ENCODE data around the gene CSKMT.
"Not testable (repeated sequence)": the region's sequence is repeated elsewhere in the genome, so short reads cannot be mapped to it uniquely, and the experiment has no call there.

CSKMT gene

DNA sequence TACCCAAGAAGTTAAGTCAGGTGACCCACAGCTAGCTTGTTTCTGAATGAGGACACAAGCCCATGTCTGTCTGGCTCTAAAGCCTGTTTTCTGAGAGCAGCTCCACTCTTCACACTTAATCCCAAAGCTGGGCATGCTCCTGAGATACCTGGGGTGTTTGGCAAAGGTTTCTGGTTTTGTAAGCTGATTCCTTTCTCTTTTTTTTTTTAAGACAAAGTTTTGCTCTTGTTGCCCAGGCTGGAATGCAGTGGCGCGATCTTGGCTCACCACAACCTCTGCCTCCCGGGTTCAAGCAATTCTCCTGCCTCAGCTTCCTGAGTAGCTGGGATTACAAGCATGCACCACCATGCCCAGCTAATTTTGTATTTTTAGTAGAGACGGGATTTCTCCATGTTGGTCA lies 28.5 kb downstream of the CSKMT start:
- peaks cover 24% of the 10 kb centered on the region for H3K36me3 Mint-ChIP-seq (ENCODE audit: low read depth)

DNA sequence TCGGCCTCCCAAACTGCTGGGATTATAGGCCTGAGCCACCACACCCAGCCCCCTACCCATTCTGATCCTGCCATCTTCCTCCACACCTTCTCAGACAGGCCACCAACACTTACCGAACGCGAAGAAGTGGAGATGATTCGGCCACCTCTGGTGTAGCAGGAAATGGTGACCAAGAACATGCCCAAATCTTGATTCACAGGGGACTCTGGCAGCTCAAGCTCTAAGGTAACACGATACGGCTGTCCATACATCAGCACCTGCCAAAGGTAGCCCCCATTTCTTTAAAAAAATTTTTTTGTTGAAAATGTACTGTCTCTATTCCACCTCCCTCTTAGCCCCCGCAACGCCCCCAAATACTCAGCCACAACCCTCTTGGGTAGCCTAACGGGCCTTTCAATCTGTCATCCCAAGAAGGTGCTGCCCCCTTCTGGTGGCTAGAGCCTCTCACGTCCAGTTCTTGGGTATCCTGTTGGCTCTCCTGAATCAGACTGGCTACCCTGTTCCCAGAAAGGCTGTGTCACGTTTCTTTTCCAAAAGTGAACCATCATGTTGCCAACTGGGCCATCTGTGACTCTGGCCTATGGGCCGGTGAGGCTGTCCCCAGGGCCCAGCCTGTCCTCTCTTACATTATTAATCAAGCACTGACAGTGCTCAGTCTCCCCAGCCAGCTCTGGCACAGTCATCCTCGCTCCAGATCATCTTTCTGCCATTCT lies 29.5 kb downstream of the CSKMT start:
- no peak overlapping the region for H3K4me3 Mint-ChIP-seq
- no peaks in the 10 kb centered on the region for H3K27me3 Mint-ChIP-seq
- H3K36me3 Mint-ChIP-seq (ENCODE audit: low read depth): peaks cover 23% of the 10 kb centered on the region
- no peak overlapping the region for H3K27ac Mint-ChIP-seq
- peaks cover 7% of the 10 kb centered on the region for H3K4me1 Mint-ChIP-seq (ENCODE audit: low read depth)
- H3K9me3 Mint-ChIP-seq: no peaks in the 10 kb centered on the region

More for the DNA sequence above, 28.5 kb downstream of the CSKMT start:
- H3K4me1 Mint-ChIP-seq (ENCODE audit: low read depth); H3K27ac Mint-ChIP-seq; H3K27me3 Mint-ChIP-seq; H3K4me3 Mint-ChIP-seq; H3K9me3 Mint-ChIP-seq: not testable (repeated sequence)

DNA sequence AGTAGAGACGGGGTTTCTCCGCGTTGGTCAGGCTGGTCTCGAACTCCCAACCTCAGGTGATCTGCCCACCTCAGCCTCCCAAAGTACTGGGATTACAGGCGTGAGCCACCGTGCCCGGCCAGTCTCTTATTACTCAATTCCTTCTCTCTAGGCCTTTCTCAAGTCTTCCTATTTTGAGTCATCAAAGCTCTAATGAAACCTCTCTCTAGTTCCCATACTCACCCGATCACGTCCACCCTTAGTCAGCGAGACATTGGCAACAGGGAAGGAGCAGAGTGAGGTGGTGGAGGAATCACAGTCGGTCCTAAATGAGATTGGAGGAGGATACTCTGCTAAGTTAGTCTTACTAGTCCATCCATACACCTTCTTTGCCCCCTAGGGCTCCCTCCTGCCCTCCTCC lies 37.1 kb downstream of the CSKMT start:
- Mint-ChIP-seq H3K4me3 (no peak overlapping the region), H3K4me1 (ENCODE audit: low read depth) (peaks cover 20% of the 10 kb centered on the region), H3K27ac (no peak overlapping the region), H3K27me3 (no peaks in the 10 kb centered on the region), H3K9me3 (no peaks in the 10 kb centered on the region), H3K36me3 (ENCODE audit: low read depth) (peaks cover 31% of the 10 kb centered on the region)

DNA sequence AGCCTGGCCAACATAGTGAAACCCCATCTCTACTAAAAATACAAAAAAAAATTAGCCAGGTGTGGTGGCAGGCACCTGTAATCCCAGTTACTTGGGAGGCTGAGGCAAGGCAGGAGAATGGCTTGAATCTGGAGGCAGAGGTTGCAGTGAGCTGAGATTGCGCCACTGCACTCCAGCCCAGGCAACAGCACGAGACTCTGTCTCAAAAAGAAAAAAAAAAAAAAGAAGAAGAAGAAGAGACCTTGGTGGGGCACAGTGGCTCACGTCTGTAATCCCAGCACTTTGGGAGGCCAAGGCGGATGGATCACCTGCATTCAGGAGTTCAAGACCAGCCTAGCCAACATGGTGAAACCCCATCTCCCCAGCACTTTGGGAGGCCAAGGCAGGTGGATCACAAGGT lies 38.8 kb downstream of the CSKMT start:
- Mint-ChIP-seq H3K36me3 (ENCODE audit: low read depth) (peaks cover 37% of the 10 kb centered on the region), H3K4me1 (ENCODE audit: low read depth) (peaks cover 36% of the 10 kb centered on the region)
- H3K4me3 Mint-ChIP-seq, H3K9me3 Mint-ChIP-seq, H3K27ac Mint-ChIP-seq, H3K27me3 Mint-ChIP-seq: not testable (repeated sequence)

- Mint-ChIP-seq H3K27me3 (no peaks in the 10 kb centered on the region), H3K27ac (peak overlapping the region; percentile 81), H3K4me1 (ENCODE audit: low read depth) (peaks cover 49% of the 10 kb centered on the region), H3K4me3 (peak overlapping the region; percentile 89), H3K9me3 (no peaks in the 10 kb centered on the region), H3K36me3 (ENCODE audit: low read depth) (peaks cover 43% of the 10 kb centered on the region)
Observed at GRCh38 chr11:62705413-62705812, 40.3 kb downstream of the CSKMT start.

GRCh38 chr11:62705880-62706849 lies 41.1 kb downstream of the CSKMT start:
- peaks cover 45% of the 10 kb centered on the region for H3K36me3 Mint-ChIP-seq (ENCODE audit: low read depth)
- no peaks in the 10 kb centered on the region for H3K27me3 Mint-ChIP-seq
- peak overlapping the region; percentile 81 for H3K27ac Mint-ChIP-seq
- peaks cover 50% of the 10 kb centered on the region for H3K4me1 Mint-ChIP-seq (ENCODE audit: low read depth)
- no peaks in the 10 kb centered on the region for H3K9me3 Mint-ChIP-seq
- H3K4me3 Mint-ChIP-seq: peak overlapping the region; percentile 89

DNA sequence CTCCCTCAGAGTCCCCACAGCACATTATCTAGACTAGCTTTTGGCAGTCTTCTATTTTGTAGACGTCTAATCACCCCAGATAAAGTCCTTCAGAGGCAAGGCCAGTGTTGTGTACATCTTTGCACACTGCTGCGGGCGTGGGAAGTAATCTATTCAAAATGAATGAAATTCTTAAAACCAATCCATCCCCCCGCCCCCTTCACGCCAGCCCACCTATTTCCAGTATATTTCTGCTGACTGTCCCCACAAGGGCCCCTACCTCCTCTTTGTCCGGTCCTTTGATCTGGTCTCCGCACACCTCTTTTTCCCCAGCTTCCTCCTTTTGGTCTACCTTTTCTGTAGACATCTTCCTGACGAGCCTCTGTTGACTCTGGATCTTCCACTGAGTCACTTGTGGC lies 41.7 kb downstream of the CSKMT start:
- Mint-ChIP-seq H3K4me3 (peak overlapping the region; percentile 55), H3K36me3 (ENCODE audit: low read depth) (peaks cover 43% of the 10 kb centered on the region), H3K4me1 (ENCODE audit: low read depth) (peaks cover 50% of the 10 kb centered on the region), H3K9me3 (no peaks in the 10 kb centered on the region), H3K27me3 (no peaks in the 10 kb centered on the region), H3K27ac (peak overlapping the region; percentile 11)

GRCh38 chr11:62707277-62707861 lies 42.3 kb downstream of the CSKMT start, which contains the start of the genes BSCL2 and GNG3:
TSS of gene BSCL2 (minus strand) at chr11:62707424. CDS start at chr11:62707195, 229 bp downstream.
TSS of gene GNG3 (plus strand) at chr11:62707676. CDS start at chr11:62708296, 620 bp downstream.
- Mint-ChIP-seq H3K4me3 (peak within 1 kb of the TSS; percentile 91), H3K4me1 (ENCODE audit: low read depth) (peaks cover 54% of the 10 kb centered on the region), H3K27ac (peak within 1 kb of the TSS; percentile 96), H3K36me3 (ENCODE audit: low read depth) (peaks cover 43% of the 10 kb centered on the region), H3K27me3 (no peaks in the 10 kb centered on the region), H3K9me3 (no peaks in the 10 kb centered on the region)

GRCh38 chr11:62708392-62708791 lies 43.3 kb downstream of the CSKMT start:
- H3K27ac Mint-ChIP-seq: peak overlapping the region; percentile 96
- no peaks in the 10 kb centered on the region for H3K27me3 Mint-ChIP-seq
- H3K36me3 Mint-ChIP-seq (ENCODE audit: low read depth): peaks cover 49% of the 10 kb centered on the region
- no peaks in the 10 kb centered on the region for H3K9me3 Mint-ChIP-seq
- H3K4me3 Mint-ChIP-seq: peak overlapping the region; percentile 91
- H3K4me1 Mint-ChIP-seq (ENCODE audit: low read depth): peaks cover 64% of the 10 kb centered on the region

GRCh38 chr11:62708793-62709192 lies 43.7 kb downstream of the CSKMT start:
- Mint-ChIP-seq H3K27ac (peak overlapping the region; percentile 96), H3K4me3 (peak overlapping the region; percentile 91), H3K36me3 (ENCODE audit: low read depth) (peaks cover 53% of the 10 kb centered on the region), H3K4me1 (ENCODE audit: low read depth) (peaks cover 68% of the 10 kb centered on the region), H3K9me3 (no peaks in the 10 kb centered on the region), H3K27me3 (no peaks in the 10 kb centered on the region)

- Mint-ChIP-seq H3K4me1 (ENCODE audit: low read depth) (peaks cover 74% of the 10 kb centered on the region), H3K27ac (peak overlapping the region; percentile 96), H3K27me3 (no peaks in the 10 kb centered on the region), H3K4me3 (peak overlapping the region; percentile 91), H3K9me3 (no peaks in the 10 kb centered on the region), H3K36me3 (ENCODE audit: low read depth) (peaks cover 58% of the 10 kb centered on the region)
Observed at GRCh38 chr11:62709247-62710000, 44.3 kb downstream of the CSKMT start.

- Mint-ChIP-seq H3K36me3 (ENCODE audit: low read depth) (peaks cover 63% of the 10 kb centered on the region), H3K4me3 (peak overlapping the region; percentile 91), H3K27ac (peak overlapping the region; percentile 96), H3K27me3 (no peaks in the 10 kb centered on the region), H3K4me1 (ENCODE audit: low read depth) (peaks cover 78% of the 10 kb centered on the region), H3K9me3 (no peaks in the 10 kb centered on the region)
Observed at GRCh38 chr11:62710001-62710345, 44.9 kb downstream of the CSKMT start.

DNA sequence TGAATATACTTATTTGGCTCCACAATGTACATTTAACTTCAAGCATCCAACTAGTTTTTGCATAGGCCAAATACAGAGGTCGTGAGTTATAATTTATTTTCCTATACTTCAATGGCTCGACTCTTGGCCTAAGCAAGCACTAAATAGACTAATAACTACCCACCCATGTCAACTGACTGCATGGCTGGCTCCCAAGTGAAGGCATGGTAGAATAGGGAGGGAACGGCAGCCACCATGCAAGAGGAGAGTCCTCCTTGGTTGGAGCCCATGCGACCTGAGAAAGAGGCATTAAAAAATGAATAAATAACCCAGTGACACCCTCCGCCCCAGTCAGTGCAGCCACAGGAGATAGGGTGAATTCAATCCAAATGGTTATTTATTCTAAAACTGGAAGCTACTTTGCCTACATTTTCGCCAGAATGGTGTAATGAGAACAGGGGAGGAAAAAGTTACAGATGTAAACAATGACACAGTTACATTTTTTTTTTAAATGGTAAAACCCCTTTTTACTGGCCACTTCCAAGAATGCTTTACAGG lies 47.2 kb downstream of the CSKMT start:
- Mint-ChIP-seq H3K27me3 (no peaks in the 10 kb centered on the region), H3K9me3 (no peaks in the 10 kb centered on the region), H3K36me3 (ENCODE audit: low read depth) (peaks cover 76% of the 10 kb centered on the region), H3K27ac (peak overlapping the region; percentile 82), H3K4me3 (no peak overlapping the region), H3K4me1 (ENCODE audit: low read depth) (peaks cover 62% of the 10 kb centered on the region)

DNA sequence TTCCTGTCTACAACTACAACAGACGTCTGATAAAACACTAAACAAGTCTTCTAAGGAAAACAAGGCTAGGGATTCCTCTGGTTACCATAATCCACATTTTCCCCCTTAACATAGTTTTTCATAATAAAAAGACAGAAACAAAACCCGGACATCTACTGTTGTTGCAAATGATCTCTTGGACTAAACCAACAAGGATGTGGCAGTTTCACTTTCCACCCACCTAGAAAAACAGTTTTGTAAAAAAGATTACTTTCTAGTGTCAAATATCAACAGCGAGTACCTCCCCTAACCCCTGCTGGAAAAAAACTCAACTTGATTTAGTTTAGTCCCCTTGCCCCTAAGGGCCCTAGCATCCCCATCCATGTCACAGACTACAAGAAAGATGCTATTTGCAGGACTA lies 47.7 kb downstream of the CSKMT start:
- H3K4me3 Mint-ChIP-seq: peak overlapping the region; percentile 24
- H3K9me3 Mint-ChIP-seq: no peaks in the 10 kb centered on the region
- H3K4me1 Mint-ChIP-seq (ENCODE audit: low read depth): peaks cover 57% of the 10 kb centered on the region
- H3K27me3 Mint-ChIP-seq: no peaks in the 10 kb centered on the region
- H3K36me3 Mint-ChIP-seq (ENCODE audit: low read depth): peaks cover 80% of the 10 kb centered on the region
- peak overlapping the region; percentile 82 for H3K27ac Mint-ChIP-seq

All from stimulated activated naive CD8-positive, alpha-beta T cell treated with anti-CD3 and anti-CD28 coated beads, Interleukin-15, Interleukin-2, amounts not matched to agents 100 ng/mL and 50 ng/mL, for 24 hours (primary cell).